Hematopoietic multipotent progenitor cell treated with erythropoietin and hydrocortisone succinate and interleukin-3 and kit ligand, for 15 days (in vitro differentiated cells): ENCODE results near the gene GNAL.

Experiments
- DNase-seq: peaks from one replicate; pipeline ENCODE4 v3.0.0-alpha.2; 2015; ENCODE audit warnings: low spot score

Gene GNAL

DNA sequence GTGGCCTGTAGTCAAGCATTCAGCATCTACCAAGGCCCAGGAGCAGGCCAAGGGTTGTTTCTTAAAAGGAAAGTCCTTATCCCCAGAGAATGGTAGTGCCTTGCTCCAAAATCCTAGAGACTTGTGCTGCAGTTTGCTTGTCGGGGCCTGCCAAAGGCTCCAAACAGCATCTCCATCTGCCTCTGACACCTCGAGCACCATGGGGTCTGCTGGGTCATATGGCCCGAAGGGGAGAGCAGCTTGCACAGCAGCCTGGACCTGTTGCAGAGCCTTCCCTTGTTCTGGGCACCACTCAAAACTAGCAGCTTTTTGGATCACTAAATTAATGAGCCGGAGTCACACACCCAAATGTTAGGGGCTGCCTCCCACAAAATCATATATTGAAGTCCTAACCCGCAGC, 35.7 kb downstream of the GNAL start:
- DNase-seq, result no peak

- no peak for DNase-seq
Measured at GRCh38 chr18:11726556-11726955, 37.5 kb downstream of the GNAL start.

DNA sequence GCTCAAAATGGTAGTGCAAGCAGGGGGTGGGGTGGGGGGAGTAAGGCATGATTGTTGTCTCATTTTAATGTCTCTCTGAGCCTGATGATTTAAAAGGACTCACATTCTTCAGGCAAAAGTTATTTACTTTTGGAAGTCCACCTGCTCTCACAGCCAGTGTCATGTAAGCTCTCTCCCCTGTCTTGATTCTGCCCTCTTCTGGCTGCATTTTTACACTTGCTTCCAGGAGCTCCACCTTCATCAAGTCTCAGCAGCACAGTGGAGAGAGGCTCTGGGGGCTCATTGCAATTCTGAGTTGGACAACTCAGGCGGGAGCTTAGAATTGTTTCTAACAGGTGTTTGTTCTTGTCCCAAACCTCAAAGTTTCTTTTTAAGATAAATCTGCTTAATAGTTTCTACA, 39.2 kb downstream of the GNAL start:
- no peak for DNase-seq

DNA sequence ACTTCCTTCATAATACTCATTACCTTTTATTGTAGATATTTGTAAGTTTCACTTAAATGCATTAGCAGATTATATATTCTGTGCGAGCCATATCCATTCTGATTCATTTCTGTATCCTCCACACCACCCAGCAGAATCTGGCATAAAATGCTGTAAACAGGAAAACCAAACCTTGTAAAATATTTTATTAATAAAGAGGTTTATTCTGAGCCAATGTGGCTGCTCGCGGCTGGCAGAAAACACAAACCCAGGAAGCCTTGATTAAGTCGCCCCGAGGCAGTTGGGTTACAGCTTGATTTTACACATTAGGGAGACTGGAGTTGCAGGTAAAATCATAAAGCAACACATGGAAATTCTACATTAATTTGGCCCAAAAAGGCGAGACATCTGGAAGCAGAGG, 40.5 kb downstream of the GNAL start:
- DNase-seq, result no peak

GRCh38 chr18:11733031-11733430, 44.0 kb downstream of the GNAL start:
- DNase-seq, result peak; percentile 67

- DNase-seq, result no peak
Measured at GRCh38 chr18:11736656-11737055, 47.6 kb downstream of the GNAL start.

DNA sequence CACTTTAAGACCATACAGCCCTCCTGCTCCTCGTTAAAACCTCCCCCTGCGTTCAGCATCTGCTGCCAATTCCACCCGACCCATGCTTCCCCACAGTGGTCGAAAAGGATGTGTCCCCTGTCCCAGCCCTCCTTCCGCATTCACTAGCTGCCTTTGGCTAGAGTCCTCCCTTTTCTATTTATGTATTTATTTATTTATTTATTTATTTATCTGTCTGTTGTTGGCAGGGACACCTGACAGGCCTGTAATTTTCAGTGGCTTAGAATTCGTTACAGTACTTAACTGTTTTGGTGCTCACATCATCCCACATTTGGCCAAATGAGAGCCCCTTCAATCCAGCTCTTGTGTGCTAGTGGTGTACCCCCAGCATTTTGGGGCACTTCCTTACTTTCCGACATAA, 50.8 kb downstream of the GNAL start:
- DNase-seq, result no peak

- no peak for DNase-seq
Measured at GRCh38 chr18:11740461-11740860, 51.4 kb downstream of the GNAL start.

DNA sequence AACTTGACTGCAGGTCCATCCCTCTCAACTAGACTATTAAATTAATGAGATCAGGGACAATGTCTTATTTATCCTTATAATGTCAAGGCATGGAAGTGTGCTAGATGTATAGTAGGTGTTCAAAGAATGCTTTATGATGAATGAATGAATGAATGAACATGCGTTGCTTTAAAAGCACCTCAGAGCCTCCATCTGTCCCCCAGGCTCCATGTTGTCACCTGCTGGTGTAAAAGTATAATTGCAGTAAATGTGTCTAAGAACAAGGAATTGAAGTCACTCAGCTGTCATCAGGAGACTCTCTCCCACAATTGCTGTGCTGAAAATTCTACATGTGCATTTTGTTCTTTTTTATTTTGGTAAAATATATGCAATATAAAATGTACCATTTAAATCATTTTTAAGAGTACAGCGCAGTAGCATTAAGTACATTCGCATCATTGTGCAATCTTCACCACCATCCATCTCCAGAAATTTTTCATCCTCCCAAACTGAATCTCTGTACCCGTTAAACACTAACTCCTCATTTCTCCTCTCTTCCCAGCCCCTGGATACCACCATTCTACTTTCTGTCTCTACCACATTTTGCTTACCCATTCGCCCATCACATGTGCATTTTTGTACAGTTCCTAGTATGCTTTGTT, 52.6 kb downstream of the GNAL start:
- peak; percentile 24 for DNase-seq

DNA sequence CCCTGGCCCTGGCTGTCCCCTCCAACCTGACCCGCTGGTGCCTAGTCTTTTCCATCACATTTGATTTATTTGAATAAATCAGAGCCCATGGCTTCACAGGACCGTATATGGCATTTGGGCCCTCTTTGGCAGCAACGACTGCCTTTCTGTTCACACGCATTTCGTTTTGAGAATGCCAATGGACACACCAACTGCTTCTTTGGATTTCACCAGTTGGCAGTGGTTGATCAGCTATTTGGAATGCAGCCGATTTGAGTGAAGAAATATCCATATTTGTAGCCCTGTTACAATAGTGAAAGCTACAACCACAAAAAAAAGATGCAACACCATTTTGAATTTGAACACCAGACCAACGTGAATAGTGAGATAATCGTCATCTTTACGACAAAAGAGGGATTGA, 56.5 kb downstream of the GNAL start:
- DNase-seq, result no peak

GRCh38 chr18:11747286-11747685, 58.2 kb downstream of the GNAL start:
- DNase-seq, result no peak

GRCh38 chr18:11747731-11748130, 58.7 kb downstream of the GNAL start:
- DNase-seq, result no peak

GRCh38 chr18:11749305-11749704, 60.2 kb downstream of the GNAL start:
- no peak for DNase-seq

GRCh38 chr18:11750171-11750570, 61.1 kb downstream of the GNAL start:
- no peak for DNase-seq

DNA sequence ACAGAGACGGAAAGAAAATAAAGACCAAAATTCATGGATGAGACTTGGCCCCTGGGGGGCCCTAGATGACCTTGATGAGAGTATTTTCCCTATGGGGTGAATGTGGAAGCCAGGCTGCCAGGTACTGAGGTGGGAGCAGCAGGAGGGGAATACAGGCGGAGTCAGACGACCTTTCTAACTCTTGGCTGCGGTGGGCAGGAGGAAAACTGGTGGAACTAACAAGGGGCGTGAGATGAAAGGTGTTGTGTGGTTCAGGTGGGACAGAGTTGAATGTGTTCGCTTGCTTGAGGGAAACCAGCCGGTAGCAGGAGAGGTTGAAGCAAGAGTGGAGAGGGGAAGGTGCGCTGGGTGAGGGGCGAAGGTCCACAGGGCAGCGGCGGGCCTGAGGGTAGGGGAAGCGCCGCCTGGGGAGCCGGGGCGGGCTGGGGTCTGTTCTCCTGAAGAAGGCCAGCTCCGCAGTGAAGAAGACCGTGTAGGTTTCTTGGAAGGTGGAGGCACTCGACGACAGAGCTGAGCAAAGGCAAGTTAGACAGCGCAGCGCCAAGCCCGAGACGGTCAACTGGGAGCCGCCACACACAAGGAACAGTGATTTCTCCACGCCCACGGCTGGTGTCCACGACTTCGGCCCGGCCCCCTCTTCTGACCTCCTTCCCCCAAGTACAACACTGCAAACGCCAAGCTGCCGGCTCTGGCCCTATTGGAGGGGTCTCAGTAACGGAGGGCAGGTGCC, 61.7 kb downstream of the GNAL start:
- DNase-seq, result no peak

DNA sequence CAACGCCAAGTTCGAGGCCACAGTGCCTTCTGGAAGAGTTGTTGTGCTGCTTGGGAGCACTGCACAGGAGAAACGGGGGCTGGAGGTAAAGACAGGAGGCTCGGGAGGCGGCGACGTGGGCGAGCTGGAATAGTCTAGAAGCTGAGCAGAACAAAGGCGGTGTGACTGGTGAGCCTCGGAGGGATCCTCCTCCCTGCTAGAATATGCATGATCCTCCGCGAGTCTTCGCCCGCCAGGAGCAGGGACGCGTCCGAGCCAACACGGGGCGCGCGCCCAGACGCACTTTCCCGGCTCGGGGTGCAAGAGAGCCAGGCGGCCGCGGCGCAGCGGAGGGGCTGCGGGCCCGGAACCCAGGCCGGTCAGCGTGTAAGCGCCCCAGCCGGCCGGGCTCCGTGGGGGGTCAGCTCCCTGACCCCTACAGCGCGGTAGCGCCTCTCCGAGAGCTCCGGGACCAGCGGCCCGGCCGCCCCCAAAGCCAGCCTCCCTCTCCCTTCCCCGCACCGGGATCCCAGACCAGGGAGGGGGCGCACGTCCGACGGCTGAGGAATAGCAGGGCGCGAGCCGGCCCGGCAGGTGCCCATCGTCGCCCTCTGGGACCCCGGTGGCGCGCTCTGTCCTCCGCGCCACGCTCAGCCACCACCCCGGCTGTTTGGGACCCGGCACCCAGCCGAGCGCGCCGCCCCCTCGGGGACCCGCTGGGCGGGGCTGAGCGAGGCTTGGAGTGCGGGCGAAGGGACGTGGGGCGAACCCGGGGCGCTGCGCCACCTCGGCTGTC, 62.5 kb downstream of the GNAL start:
- DNase-seq, result no peak

DNA sequence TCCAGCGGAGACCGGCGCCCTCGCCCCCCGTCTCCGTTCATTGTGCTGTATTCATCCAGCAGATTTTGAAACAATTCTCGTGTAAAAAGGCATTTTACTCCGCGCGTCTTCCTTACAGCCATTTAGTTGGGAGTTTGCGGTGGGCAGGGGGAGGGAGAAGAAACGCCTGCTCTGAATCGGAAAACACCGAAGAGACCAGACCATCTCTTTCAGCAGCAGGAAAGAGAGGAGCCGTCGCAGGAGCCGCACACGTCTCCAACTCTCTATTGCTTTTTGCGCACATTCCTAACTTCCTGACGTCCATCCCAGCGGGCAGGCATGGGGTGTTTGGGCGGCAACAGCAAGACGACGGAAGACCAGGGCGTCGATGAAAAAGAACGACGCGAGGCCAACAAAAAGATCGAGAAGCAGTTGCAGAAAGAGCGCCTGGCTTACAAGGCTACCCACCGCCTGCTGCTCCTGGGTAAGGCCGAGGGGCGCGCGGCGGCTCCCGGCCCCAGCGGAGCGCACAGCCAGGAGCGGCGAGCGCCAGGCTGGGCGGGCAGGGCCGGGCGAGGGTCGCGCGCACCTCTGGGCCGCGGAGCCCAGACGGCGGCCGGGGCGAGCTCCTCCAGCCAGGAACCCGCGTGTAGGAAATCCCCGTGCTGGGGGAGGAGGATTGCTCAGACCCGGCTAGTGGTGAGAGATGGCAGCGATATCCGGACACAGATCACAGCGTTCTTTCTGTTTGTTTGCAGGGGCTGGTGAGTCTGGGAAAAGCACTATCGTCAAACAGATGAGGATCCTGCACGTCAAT, 63.2 kb downstream of the GNAL start:
- no peak for DNase-seq

- no peak for DNase-seq
Measured at GRCh38 chr18:11754979-11755378, 65.9 kb downstream of the GNAL start.

DNA sequence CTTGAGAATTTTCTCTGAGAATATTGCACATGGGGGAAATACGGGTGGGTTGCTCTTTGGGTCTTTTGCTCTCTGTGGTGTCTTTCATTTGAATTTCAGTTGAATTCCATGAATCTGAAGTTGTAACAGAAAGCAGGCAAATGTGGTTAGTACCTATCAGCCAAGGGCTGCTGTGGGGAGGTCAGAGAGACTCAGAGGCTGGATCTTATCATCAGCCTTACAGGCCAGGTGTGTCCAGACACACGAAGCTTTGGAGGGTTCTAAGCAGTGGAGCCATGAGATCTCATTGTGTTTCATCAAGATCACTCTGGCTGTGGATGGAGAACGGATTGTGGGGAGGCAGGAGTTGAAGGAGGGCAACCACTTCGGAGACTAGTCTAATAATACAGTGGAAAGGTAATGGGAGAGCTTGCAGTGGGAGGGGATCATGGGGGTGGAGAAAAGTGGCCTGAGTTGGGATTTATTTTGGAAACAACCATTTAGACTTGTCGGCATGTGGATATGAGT, 68.1 kb downstream of the GNAL start:
- DNase-seq, result no peak

DNA sequence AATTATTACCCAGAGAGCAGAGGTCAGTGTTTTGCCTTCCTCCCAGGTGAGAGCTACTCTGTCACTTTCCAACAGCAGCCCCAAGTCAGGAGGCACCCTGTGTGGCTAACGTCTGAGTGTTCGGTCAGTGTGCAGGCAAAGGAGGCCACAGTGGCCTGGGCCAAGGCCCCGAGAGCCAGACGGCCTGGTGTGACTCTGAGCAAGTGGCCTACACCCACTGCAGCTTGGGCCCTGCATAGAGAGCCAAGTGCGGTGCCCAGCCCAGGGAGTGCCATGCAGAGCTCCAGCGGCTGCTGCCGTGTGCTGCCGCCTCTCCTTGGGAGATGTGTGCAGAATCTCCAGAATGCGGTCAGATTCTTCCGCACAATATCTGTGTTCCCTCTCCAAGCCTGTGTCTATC, 70.4 kb downstream of the GNAL start:
- no peak for DNase-seq

- DNase-seq, result no peak
Measured at GRCh38 chr18:11760498-11761167, 71.6 kb downstream of the GNAL start.

GRCh38 chr18:11761553-11761952, 72.5 kb downstream of the GNAL start:
- DNase-seq, result no peak
